Right renal cortex interstitium (tissue), 3 donors: ENCODE results near the gene P2RY14. TPM values are rescaled to one million over a fixed set of nuclear protein-coding genes. Genes with fewer than 3 reads are reported as not detected.
"Not testable (repeated sequence)": the region's sequence is repeated elsewhere in the genome, so short reads cannot be mapped to it uniquely, and the experiment has no call there.

Experiments used
- DNase-seq, 3 donors: peaks; one replicate each; pipeline ENCODE4 v3.0.0-alpha.2; 2013; ENCODE audit warnings: low read depth in 3 of 3, low spot score in 2 of 3
- polyA plus RNA-seq, 3 donors: library from polyadenylated mRNA; unstranded; fragments of 120-200 nt; gene quantifications; one replicate each; pipeline ENCODE4 v1.2.1, GENCODE V29; 2013; ENCODE audit not compliant: insufficient read length in 3 of 3

P2RY14 gene
- polyA plus RNA-seq, 3 donors = 0.62 to 1.0 (median 0.85) TPM

- no peak for DNase-seq
Measured at GRCh38 chr3:151196434-151196833, 81.9 kb downstream of the P2RY14 start.

GRCh38 chr3:151195826-151196225 lies 82.5 kb downstream of the P2RY14 start:
- no peak for DNase-seq

DNA sequence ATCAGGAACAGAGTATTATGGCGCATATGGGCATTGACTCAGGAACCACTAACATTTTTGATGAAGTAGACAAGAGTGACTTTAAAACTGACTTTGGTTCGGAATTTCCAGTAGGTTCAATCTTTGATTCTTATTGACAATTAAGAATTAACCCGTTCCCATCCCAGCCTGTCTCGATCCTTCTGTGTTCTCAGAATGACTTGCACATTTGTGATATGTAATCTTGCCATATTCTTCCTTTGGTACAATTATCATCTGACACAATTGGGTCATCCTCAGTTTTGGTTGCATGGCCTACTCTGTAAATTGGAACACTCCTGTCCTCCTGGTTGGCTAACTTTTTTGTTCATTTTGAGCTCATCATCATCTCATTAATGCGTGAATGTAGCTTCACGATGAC lies 85.8 kb downstream of the P2RY14 start:
- no peak for DNase-seq

GRCh38 chr3:151191095-151191494 lies 87.2 kb downstream of the P2RY14 start:
- DNase-seq = no peak

DNA sequence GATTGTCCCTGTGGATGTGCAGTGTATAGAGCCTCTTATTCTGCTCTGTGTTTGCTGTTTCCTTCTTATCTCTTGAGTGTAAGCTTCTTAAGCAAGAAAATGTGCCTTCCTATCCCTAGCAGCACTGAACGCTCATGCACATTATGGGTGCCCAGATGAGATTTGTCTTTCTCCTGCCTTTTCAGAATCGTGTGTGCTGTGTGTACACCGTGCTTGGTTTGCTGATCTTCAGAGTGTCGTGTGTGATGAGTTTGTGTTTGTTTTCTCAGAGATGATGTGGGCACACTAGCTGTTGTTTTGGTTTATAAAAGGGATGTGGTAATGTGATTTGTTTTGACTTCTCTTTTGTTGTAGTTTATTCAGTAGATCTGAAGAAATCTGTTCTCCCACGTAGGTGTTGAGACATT lies 95.1 kb downstream of the P2RY14 start:
- DNase-seq = no peak

DNA sequence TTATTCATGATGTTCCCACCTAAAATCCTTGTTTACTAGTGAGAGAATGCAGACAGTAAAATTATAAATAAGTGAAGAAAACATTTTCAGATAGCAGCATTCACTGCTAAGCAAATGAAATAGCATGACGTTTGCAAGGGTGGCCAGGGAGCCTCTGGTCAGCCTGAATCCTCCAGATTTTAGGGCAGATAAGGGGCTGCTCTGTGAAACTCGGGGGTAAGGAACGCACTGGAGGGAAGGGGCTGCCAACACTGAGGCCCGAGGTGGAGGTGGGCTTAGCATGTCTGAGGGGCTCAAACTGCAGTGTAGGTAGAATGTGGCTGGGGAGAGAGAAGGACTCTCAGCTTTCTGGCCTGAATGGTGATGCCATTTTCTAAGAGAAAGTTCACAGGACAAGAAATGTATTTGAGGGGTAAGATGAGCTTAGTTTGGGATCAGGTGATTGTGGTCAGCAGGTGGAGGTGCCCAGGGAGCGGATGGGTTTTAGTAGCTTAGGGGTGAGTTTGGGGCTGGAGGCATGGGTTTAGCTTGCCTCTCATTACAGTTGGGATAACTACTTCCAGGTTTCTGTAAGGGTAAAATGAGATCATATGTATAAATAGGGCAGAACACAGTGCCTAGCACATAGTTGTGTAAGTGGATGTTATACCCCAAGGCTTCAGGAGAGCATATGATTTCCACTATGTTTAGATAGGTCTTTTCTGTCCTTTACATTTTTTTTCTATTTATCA lies 95.8 kb downstream of the P2RY14 start:
- no peak for DNase-seq

DNA sequence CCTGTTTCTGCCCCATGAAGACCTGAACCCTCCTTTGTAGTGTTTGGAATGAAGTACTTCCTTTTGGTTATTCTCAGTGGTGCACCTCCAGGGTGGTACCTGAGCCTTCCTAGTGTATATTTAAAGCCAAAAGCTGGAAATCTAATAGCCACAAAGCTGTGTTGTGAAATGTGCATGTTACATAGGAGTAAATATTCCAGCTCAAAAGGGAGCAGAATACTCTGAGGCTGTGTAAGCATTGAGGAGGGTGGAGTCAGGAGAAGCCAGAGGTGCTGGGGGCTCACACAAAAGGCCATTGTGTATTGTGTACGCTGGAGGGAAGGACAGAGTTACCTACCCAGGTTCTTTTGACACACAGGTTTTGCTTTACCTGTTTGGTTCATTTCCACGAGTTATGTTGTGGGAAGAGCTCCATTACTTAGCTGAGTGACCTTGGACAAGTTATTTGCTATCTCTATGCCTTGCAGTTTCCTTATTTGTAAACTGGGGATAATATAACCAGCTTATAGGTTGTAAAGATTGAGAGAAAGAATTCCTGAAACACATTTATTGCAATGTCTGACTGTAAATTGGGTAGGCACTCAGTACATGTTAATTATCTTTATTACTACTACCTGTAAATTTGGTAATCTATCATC lies 100.0 kb downstream of the P2RY14 start:
- DNase-seq = no peak

- DNase-seq = no peak
Measured at GRCh38 chr3:151175952-151176351, 102.4 kb downstream of the P2RY14 start.

DNA sequence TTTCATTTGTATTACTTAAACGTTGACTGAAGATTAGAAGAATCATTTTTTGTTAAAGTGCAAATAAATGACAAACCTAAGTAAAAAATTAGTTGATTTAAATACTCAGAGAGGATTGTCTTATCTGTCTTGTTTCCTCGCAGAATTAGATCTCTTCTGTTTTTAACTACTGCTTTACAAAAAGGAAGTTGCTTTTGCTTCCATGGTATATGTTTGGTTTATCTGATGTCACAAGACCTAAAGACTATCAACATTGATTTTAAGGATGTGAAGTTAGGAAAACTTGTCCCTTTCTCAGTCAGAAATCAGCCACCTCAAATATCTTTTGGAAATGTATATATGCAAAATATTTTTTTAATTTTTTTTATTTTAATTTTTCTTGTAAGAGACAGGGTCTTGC lies 104.0 kb downstream of the P2RY14 start:
- no peak for DNase-seq

DNA sequence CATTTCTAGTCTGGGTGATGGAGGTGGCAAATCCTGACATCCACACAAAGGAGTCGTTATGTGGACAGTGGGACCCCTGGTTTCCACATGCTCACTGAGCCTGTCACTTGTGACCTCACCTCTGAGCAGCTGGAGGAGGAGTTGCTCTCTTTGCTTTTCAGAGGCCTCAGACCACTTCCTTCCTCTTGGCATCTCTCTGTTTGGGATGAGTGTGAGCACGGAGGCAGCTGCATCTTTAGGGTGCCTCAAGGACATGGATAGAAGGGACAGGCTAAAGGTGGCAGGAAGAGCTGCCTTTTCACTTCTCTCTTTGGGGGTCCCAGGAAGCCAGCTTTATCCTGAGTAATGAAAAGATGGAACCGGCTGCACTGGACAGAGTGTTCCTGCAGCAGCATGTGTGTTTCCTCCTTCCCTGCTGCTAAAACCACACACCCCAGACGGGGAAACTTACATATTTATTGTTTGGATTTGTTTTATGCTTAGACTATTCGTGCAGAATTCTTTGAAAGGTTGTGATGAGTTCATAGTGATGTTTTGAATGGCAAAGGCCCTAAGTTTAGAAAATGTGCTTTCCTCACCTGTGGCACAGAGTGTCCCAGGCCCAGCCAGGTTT lies 107.1 kb downstream of the P2RY14 start:
- no peak for DNase-seq

- not testable (repeated sequence) for DNase-seq
Measured at GRCh38 chr3:151169948-151170679, 108.2 kb downstream of the P2RY14 start.

- DNase-seq = no peak
Measured at GRCh38 chr3:151169262-151169947, 108.9 kb downstream of the P2RY14 start.

- DNase-seq = no peak
Measured at GRCh38 chr3:151168269-151169094, 109.9 kb downstream of the P2RY14 start.

GRCh38 chr3:151166161-151166560 lies 112.2 kb downstream of the P2RY14 start:
- no peak for DNase-seq

- peak in 2 of 3 donors; percentile 47 to 56 for DNase-seq
Measured at GRCh38 chr3:151165226-151165625, 113.1 kb downstream of the P2RY14 start.

Other genes with a start within 250 kb of the P2RY14 start
- gene MED12L, start 192.9 kb downstream of the P2RY14 start, polyA plus RNA-seq = 1 to 10 TPM; 1.6 to 2.2 (median 2.1) TPM
- gene GPR171, start 75.3 kb downstream of the P2RY14 start, polyA plus RNA-seq = under 1 TPM in 1 of 3 donors, not detected in 2; 0.12 TPM
- under 1 TPM in 1 of 3 donors, not detected in 2; 0.10 TPM for gene GPR87, start 38.3 kb upstream of the P2RY14 start, polyA plus RNA-seq
- 1 to 10 TPM; 1.3 to 1.8 (median 1.6) TPM for gene P2RY13, start 51.0 kb upstream of the P2RY14 start, polyA plus RNA-seq
- gene P2RY12, start 106.2 kb upstream of the P2RY14 start, polyA plus RNA-seq = 1 to 10 TPM; 1.1 to 1.5 (median 1.3) TPM
- gene IGSF10, start 182.5 kb upstream of the P2RY14 start, polyA plus RNA-seq = 1 to 10 TPM; 1.7 to 2.2 (median 1.8) TPM